ENCODE data around the gene RNF17. TPM values are rescaled to one million over a fixed set of nuclear protein-coding genes. Genes with fewer than 3 reads are reported as not detected.

RNF17 gene
- total and polyA plus RNA-seq, 2 donors (not counting 3 experiments of a cell fraction or from before 2014, with no cell fraction given): 0.30 TPM; not detected in 1

DNA sequence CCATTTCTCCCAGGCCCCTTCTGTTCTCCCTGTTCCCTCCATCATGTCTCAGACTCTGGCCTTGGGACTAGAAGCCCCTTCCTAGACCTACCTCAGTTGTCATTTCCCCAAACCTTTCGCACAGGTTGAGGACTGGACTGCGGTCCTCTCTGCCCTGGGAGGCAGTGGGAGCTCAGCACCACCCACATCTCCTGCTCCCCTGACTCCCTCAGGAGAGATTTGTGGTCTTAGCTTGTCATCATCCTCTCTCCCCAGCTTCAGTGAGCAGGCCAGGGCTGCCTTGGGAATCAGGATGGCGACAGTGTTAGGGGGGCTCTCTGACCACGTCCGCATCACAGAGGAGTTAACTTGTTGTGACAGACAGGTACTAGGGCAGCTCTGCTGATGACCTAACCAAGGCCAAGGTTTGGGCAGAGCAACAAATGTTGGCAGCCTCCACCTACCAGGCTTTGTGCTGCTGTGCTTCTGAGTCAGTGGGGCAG, 25.6 kb upstream of the RNF17 start:
- Histone ChIP-seq H3K4me3 (replicated peaks in 1 of 3; ENCODE audit: insufficient read depth in 1 of 3, low read depth in 1 of 3, low read length in 3 of 3) (no peak overlapping the region), H3K9ac (replicated peaks; ENCODE audit: extremely low read depth, insufficient read depth, low read length) (no peak overlapping the region), H3K27ac (ENCODE audit: insufficient read depth, low read depth, low read length) (no peak overlapping the region), H3K9me3 (replicated peaks; ENCODE audit: control insufficient read depth, insufficient read depth, low read length) (no peaks in the 10 kb centered on the region), H3K36me3 (ENCODE audit: control insufficient read depth in 2 of 2, extremely low read depth in 1 of 2, insufficient read depth in 2 of 2, low read length in 2 of 2) (no peaks in the 10 kb centered on the region), H3K4me2 (ENCODE audit: insufficient read depth, low read length) (no peak overlapping the region), H4K20me1 (replicated peaks; ENCODE audit: control insufficient read depth, extremely low read depth, insufficient read depth, low read length) (no peaks in the 10 kb centered on the region), H3K79me2 (ENCODE audit: control insufficient read depth, insufficient read depth, low read length) (no peaks in the 10 kb centered on the region), H3K9me1 (replicated peaks; ENCODE audit: control insufficient read depth, extremely low read depth, insufficient read depth, low read length) (no peaks in the 10 kb centered on the region), H2AFZ (ENCODE audit: low read depth, low read length) (no peak overlapping the region), H3K27me3 (ENCODE audit: control insufficient read depth in 2 of 2, insufficient read depth in 2 of 2, low read length in 2 of 2) (no peaks in the 10 kb centered on the region), H3K4me1 (ENCODE audit: control insufficient read depth, extremely low read depth, insufficient read depth, low read length) (no peaks in the 10 kb centered on the region)
- intact Hi-C loops (cut with micrococcal nuclease): no loop called here
- no peak for FAIRE-seq
- POLR2A ChIA-PET: no interaction called here
- dilution Hi-C loops (cut with MboI; ENCODE audit: extremely low pct_ligation_motif_present, low sequenced_read_pairs): no loop called here
- DNase-seq (ENCODE audit: low read depth, low spot score): no peak
- BruUV-seq (replicated peaks): no TSS peak
- TF ChIP-seq FOS (IDR thresholded peaks at IDR 0.05; ENCODE audit: borderline replicate concordance, insufficient read depth, low read length): no peak
- TF ChIP-seq MYC (IDR thresholded peaks at IDR 0.05; ENCODE audit: low read depth, low read length): no peak
- TF ChIP-seq, protein P1, sequence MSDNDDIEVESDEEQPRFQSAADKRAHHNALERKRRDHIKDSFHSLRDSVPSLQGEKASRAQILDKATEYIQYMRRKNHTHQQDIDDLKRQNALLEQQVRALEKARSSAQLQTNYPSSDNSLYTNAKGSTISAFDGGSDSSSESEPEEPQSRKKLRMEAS (IDR thresholded peaks at IDR 0.05; ENCODE audit: insufficient read depth, insufficient read length): no peak
- TF ChIP-seq GATA2 (IDR thresholded peaks at IDR 0.05; ENCODE audit: insufficient read depth, insufficient read length, low read depth, low read length): no peak
- TF ChIP-seq EZH2 (IDR thresholded peaks at IDR 0.05; ENCODE audit: borderline replicate concordance, low read depth, low read length, severe bottlenecking): no peak
- TF ChIP-seq, protein P2, sequence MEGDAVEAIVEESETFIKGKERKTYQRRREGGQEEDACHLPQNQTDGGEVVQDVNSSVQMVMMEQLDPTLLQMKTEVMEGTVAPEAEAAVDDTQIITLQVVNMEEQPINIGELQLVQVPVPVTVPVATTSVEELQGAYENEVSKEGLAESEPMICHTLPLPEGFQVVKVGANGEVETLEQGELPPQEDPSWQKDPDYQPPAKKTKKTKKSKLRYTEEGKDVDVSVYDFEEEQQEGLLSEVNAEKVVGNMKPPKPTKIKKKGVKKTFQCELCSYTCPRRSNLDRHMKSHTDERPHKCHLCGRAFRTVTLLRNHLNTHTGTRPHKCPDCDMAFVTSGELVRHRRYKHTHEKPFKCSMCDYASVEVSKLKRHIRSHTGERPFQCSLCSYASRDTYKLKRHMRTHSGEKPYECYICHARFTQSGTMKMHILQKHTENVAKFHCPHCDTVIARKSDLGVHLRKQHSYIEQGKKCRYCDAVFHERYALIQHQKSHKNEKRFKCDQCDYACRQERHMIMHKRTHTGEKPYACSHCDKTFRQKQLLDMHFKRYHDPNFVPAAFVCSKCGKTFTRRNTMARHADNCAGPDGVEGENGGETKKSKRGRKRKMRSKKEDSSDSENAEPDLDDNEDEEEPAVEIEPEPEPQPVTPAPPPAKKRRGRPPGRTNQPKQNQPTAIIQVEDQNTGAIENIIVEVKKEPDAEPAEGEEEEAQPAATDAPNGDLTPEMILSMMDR (IDR thresholded peaks at IDR 0.05; ENCODE audit: extremely low read depth in 1 of 2, insufficient read depth in 1 of 2, low read depth in 1 of 2, low read length in 2 of 2): no peak
- no peak for TF ChIP-seq POLR2A (IDR thresholded peaks at IDR 0.05; ENCODE audit: low read depth, low read length)
- no peak for TF ChIP-seq JUN (IDR thresholded peaks at IDR 0.05; ENCODE audit: borderline replicate concordance, insufficient read depth, insufficient read length, low read depth)
- no peak for TF ChIP-seq POLR2AphosphoS5 (IDR thresholded peaks at IDR 0.05; ENCODE audit: insufficient read depth, low read depth, low read length)
- CTCF ChIA-PET: no interaction called here

Data from endothelial cell of umbilical vein (primary cell).